ENCODE data around the gene ABCC12. TPM values are rescaled to one million over a fixed set of nuclear protein-coding genes. Genes with fewer than 3 reads are reported as not detected.

The ABCC12 gene
- total RNA-seq, 1 experiment from 2014 or later: not detected

- peak overlapping the region; percentile 90 for H2AFZ ChIP-seq (ENCODE audit: low read depth, low read length, poor library complexity, severe bottlenecking)
- no peaks in the 10 kb centered on the region for H3K27me3 ChIP-seq (ENCODE audit: insufficient read depth, low read length)
- no peaks in the 10 kb centered on the region for H3K36me3 ChIP-seq (ENCODE audit: control insufficient read depth in 1 of 2, insufficient read depth in 2 of 2, low read length in 2 of 2)
- no peaks in the 10 kb centered on the region for H3K9me2 ChIP-seq (ENCODE audit: insufficient read depth)
- no peak overlapping the region for H3K9ac ChIP-seq (ENCODE audit: low read length)
- TF ChIP-seq FOSL1 (IDR thresholded peaks at IDR 0.05; ENCODE audit: low read depth) (no peak), CBX3 (IDR thresholded peaks at IDR 0.05; ENCODE audit: low read depth) (no peak), ZFX (IDR thresholded peaks at IDR 0.05) (no peak), EZH2phosphoT487 (IDR thresholded peaks at IDR 0.05; ENCODE audit: borderline replicate concordance) (no peak), TCF7L2 (IDR thresholded peaks at IDR 0.05; ENCODE audit: borderline replicate concordance, extremely low read depth, insufficient read depth, insufficient read length) (no peak), RAD21 (IDR thresholded peaks at IDR 0.05; ENCODE audit: low read depth) (no peak), SRF (IDR thresholded peaks at IDR 0.05; ENCODE audit: low read depth) (peak; percentile 88)
- CTCF ChIA-PET: interaction anchor here (0.7 to 2.6 kb wide), 4 partner anchors 362 to 1219 kb away, joined by 3 to 34 read pairs (median 14); no protein-coding TSS in a partner anchor
- no peaks in the 10 kb centered on the region for H3K79me2 ChIP-seq (ENCODE audit: insufficient read depth, low read length)
- no peak overlapping the region for H3K27ac ChIP-seq (ENCODE audit: low read depth, low read length)
- DNase-seq (ENCODE audit: low read depth, low spot score) (no peak), ATAC-seq (no peak)
- no peak overlapping the region for H3K4me3 ChIP-seq (replicated peaks in 1 of 2; ENCODE audit: low read depth in 1 of 2, low read length in 2 of 2)
- H3K4me1 ChIP-seq (ENCODE audit: control insufficient read depth in 1 of 2, insufficient read depth in 2 of 2, low read length in 2 of 2): peaks cover 0 to 7% of the 10 kb centered on the region in 2 experiments; a peak in 2 of 4 replicates
- H3K9me3 ChIP-seq (ENCODE audit: control insufficient read depth in 1 of 2, insufficient read depth in 1 of 2, low read depth in 1 of 2, low read length in 2 of 2): no peaks in the 10 kb centered on the region
- no peaks in the 10 kb centered on the region for H4K20me1 ChIP-seq (ENCODE audit: insufficient read depth)
- RAD21 ChIA-PET (ENCODE audit: low non-redundant PET in 1 of 2, low total read pairs in 2 of 2, uncharacterized antibody in 2 of 2, unreplicated experiment in 2 of 2): no interaction called here
- intact Hi-C loops (cut with micrococcal nuclease): loop anchor here (1.0 to 10.0 kb wide), 5 partner anchors 457 to 1494 kb away; no protein-coding TSS in a partner anchor
- no peak overlapping the region for H3K4me2 ChIP-seq (ENCODE audit: low read length)
- no TSS peak for BruUV-seq (replicated peaks)
- POLR2A ChIA-PET: no interaction called here
Measured at GRCh38 chr16:48165961-48166578, 10.3 kb upstream of the ABCC12 start.

- H4K20me1 ChIP-seq (ENCODE audit: insufficient read depth): no peaks in the 10 kb centered on the region
- H3K27me3 ChIP-seq (ENCODE audit: insufficient read depth, low read length): no peaks in the 10 kb centered on the region
- intact Hi-C loops (cut with micrococcal nuclease): loop anchor here (1.0 to 10.0 kb wide), 5 partner anchors 458 to 1493 kb away; no protein-coding TSS in a partner anchor
- POLR2A ChIA-PET: interaction anchor here (0.6 to 1.1 kb wide), 5 partner anchors 1023 to 1302 kb away, joined by 3 to 6 read pairs (median 3); no protein-coding TSS in a partner anchor
- no peaks in the 10 kb centered on the region for H3K36me3 ChIP-seq (ENCODE audit: control insufficient read depth in 1 of 2, insufficient read depth in 2 of 2, low read length in 2 of 2)
- H3K9ac ChIP-seq (ENCODE audit: low read length): no peak overlapping the region
- peak overlapping the region; percentile 90 for H2AFZ ChIP-seq (ENCODE audit: low read depth, low read length, poor library complexity, severe bottlenecking)
- TF ChIP-seq SIN3A (IDR thresholded peaks at IDR 0.05; ENCODE audit: low read depth): no peak
- TF ChIP-seq RAD21 (IDR thresholded peaks at IDR 0.05; ENCODE audit: low read depth): peak; percentile 96
- TF ChIP-seq TCF7L2 (IDR thresholded peaks at IDR 0.05; ENCODE audit: borderline replicate concordance, extremely low read depth, insufficient read depth, insufficient read length): no peak
- peak; percentile 76 to 90 (median 86) for TF ChIP-seq CTCF (IDR thresholded peaks at IDR 0.05 in 2 of 3, conservative IDR thresholded peaks at IDR 0.05 in 1 of 3; ENCODE audit: borderline replicate concordance in 1 of 3, insufficient read depth in 1 of 3, low read depth in 2 of 3, low read length in 2 of 3)
- 0 out of 2 replicates have a peak, but pooled peaks have one; percentile 8 for TF ChIP-seq CBX3 (IDR thresholded peaks at IDR 0.05; ENCODE audit: low read depth)
- TF ChIP-seq MAX (IDR thresholded peaks at IDR 0.05): no peak
- TF ChIP-seq EZH2 (IDR thresholded peaks at IDR 0.05): no peak
- no peak for TF ChIP-seq EGR1 (IDR thresholded peaks at IDR 0.05; ENCODE audit: low read depth)
- peaks cover 0 to 7% of the 10 kb centered on the region in 2 experiments; a peak in 2 of 4 replicates for H3K4me1 ChIP-seq (ENCODE audit: control insufficient read depth in 1 of 2, insufficient read depth in 2 of 2, low read length in 2 of 2)
- H3K27ac ChIP-seq (ENCODE audit: low read depth, low read length): no peak overlapping the region
- BruUV-seq (replicated peaks): no TSS peak
- no peaks in the 10 kb centered on the region for H3K79me2 ChIP-seq (ENCODE audit: insufficient read depth, low read length)
- CTCF ChIA-PET: interaction anchor here (0.5 to 2.6 kb wide), 29 partner anchors 8 to 1536 kb away, joined by 3 to 34 read pairs (median 5); no protein-coding TSS in a partner anchor
- RAD21 ChIA-PET (ENCODE audit: low non-redundant PET in 1 of 2, low total read pairs in 2 of 2, uncharacterized antibody in 2 of 2, unreplicated experiment in 2 of 2): interaction anchor here (0.9 to 1.4 kb wide), 8 partner anchors 361 to 1311 kb away, joined by 3 to 8 read pairs (median 5); partner anchors contain the start of gene NETO2 (in 1 of the 2)
- H3K9me2 ChIP-seq (ENCODE audit: insufficient read depth): no peaks in the 10 kb centered on the region
- DNase-seq (ENCODE audit: low read depth, low spot score): peak; percentile 59
- no peaks in the 10 kb centered on the region for H3K9me3 ChIP-seq (ENCODE audit: control insufficient read depth in 1 of 2, insufficient read depth in 1 of 2, low read depth in 1 of 2, low read length in 2 of 2)
- peak overlapping the region; percentile 40; the same call in 1 of the 2 replicates for H3K4me2 ChIP-seq (ENCODE audit: low read length)
- ATAC-seq: peak; percentile 97
- H3K4me3 ChIP-seq (replicated peaks in 1 of 2; ENCODE audit: low read depth in 1 of 2, low read length in 2 of 2): no peak overlapping the region
Measured at GRCh38 chr16:48164907-48165715, 9.3 kb upstream of the ABCC12 start.

Data from HCT116 (cell line).